T-helper 2 cell (primary cell): ENCODE data around the gene SYT6.
A peak's percentile ranks its signal among the peaks of the same experiment; 100 is the strongest.
"Not testable (repeated sequence)": the region's sequence is repeated elsewhere in the genome, so short reads cannot be mapped to it uniquely, and the experiment has no call there.

Source experiments
- DNase-seq, 5 experiments: peaks; one replicate each; pipeline versions ENCODE4 v3.0.0 to v3.0.0-alpha.2; 2012 to 2022

SYT6 gene

DNA sequence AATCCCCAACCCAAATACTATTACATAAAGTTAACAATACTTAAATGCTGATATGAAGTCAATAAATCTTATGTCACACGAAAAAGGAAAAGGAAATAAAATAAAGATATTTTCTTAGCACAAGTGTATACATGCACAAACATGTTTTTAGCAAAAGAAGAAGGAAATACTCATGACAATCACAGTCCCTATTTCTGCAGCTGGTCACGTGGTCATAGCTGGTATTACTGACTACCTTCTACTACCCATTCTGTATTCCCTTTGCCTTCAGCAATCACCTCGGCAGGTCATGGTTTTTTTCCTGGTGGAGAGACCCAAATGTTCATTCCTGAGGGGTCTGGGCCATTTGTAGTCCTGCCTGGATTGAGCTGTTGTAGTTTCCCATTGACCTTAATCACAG is 88.0 kb downstream of the SYT6 start:
- not testable (repeated sequence) for DNase-seq

DNA sequence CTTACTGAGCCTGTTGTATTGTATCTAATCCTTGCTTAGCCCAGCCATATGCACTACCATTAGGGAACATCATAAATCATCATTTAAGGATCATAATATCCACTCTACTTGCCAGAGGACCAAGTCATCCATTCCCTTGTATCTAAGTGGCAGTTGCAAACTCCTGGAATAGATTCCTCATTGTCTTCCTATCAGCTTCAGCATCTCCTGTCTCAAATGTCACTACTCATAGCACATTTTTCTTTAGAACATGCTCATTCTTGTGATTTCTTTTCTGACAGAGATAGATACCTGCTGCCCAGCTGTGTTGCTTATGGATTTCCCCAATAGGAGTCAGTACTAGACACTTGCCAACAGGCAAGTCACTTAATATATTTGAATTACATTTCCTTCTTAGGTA is 90.1 kb downstream of the SYT6 start:
- DNase-seq, result no peak

DNA sequence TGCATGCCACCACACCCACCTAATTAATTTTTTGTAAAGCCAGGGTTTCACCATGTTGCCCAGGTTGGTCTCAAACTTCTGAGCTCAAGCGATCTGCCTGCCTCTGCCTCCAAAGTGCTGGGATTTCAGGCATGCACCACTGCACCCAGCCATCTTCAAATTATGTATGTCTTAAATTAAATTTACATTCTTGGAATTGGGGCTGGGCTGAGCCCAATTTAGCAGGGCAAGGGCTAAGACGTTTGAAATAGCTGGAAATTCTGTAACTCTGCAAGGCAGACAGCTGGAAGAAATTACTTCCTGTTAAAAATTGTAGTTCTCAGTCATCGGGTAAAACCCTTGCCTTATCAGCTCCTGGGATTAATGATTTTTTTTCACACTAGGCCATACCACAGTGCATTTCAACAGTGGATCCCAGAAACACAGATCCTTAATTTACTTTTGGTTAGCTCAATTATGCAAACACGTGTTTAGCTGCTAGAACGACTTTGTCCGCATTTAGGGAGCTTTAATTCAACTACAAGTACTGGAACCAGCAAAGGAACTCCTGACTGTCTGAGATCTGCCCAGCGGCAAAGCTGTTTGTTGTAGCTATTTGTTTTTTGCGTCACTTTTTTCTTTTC is 91.1 kb downstream of the SYT6 start:
- DNase-seq, result no peak

DNA sequence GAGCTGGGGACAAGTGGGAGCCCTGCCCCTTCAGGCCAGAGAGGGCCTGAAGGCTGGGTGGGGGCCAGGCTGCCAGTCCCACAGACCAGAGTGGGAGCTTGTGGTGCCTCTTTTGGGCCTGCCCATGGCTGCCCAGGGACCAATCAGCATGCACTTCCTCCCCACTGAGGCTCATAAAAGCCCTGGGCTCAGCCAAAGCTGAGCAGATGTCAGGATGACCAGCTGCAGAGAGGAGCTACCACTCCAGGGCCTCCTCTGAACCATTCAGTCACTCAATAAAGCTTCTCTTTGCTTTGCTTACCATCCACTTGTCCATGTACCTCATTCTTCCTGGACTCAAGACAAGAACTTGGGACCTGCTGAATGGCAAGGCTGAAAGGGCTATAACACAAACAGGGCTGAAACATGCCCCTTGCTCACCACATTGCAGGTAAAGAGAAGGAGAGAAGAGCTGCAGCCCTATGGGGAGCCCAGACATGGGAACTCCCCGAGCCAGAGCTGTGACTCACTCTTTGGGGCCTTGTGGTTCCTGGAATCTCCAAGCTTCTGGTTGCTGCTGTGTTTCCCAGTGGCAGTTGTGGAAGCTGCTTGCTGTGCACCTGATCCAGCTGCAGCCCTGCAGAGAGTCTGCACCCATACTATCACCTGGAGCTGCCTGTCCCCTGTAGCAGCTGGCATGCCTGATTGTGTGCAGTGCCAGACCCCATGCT is 92.4 kb downstream of the SYT6 start:
- DNase-seq, result no peak

DNA sequence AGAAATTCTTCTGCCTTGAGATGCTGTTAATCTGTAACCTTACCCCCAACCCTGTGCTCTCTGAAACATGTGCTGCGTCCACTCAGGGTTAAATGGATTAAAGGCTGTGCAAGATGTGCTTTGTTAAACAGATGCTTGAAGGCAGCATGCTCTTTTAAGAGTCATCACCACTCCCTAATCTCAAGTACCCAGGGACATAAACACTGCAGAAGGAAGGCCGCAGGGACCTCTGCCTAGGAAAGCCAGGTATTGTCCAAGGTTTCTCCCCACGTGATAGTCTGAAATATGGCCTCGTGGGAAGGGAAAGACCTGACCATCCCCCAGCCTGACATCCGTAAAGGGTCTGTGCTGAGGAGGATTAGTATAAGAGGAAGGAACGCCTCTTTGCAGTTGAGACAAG is 95.4 kb downstream of the SYT6 start:
- not testable (repeated sequence) for DNase-seq

DNA sequence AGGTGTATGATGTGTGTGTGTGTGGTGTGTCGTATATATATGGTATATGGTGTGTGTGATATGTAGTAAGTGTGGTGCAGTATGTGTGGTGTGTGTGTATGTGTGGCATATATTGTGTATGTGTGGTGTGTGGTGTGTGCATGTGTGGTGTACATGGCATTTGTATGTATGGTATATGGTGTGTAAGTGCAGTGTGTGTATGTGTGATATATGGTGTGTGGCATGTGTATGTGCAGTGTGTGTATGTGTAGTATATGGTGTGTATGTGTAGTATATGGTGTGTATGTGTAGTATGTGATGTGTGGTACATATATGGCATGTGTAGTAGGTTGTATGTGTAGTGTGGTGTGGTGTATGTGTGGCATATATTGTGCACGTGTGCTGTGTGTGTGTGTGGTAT is 99.5 kb downstream of the SYT6 start:
- no peak for DNase-seq

DNA sequence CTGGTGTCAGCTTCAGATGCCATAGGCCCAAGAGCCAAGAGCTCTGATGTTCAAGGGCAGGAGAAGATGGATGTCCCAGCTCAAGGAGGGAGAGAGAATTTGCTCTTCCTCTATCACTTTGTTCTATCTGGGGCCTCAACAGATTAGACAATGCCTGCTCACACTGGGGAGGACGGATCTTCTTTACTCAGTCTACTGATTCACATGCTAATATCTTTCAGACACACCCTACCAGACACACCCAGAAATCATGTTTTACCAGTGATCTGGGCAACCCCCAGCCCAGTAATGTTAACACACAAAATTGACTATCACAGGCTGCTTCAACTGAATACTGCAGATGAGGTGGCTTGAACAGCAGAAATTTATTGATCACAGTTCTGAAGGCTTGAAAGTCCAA is 105.4 kb downstream of the SYT6 start:
- DNase-seq, result no peak

DNA sequence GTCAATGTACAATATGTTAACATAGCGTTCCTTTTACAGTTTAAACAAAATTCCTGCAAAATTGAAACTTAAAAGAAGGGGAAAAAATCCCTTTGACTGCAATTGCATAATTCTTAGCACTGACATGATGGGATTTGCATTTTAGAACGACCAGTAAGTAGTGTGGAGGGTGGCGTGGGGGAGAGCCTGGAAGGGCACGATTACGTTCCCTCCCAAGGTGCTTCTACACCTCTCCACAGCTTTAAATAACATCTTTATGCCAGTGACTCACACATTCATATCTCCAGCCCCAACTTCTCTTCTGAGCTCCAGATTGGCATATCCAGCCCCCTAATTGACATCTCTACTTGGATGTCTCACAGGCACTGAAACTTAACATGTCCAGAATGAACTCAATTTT is 110.1 kb downstream of the SYT6 start:
- DNase-seq, result no peak

DNA sequence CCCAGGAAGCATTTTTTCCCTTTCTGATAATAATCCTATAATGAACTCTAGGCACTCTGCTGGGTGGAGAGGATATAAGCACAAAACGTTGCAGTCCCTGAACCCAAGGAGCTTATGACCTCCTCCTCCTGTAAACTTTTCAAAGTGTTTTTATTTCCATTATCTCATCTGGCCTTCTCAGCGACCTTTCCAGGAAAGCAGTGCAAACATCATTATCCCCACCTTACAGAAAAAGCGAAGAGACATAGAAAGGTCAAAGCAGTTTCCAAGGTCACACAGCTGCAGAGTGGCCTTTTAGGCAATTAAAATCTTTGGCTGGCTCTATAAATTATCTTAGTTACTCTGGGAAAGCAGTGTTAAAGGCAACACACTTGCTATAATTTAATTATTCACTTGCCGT is 110.6 kb downstream of the SYT6 start:
- DNase-seq, result no peak

DNA sequence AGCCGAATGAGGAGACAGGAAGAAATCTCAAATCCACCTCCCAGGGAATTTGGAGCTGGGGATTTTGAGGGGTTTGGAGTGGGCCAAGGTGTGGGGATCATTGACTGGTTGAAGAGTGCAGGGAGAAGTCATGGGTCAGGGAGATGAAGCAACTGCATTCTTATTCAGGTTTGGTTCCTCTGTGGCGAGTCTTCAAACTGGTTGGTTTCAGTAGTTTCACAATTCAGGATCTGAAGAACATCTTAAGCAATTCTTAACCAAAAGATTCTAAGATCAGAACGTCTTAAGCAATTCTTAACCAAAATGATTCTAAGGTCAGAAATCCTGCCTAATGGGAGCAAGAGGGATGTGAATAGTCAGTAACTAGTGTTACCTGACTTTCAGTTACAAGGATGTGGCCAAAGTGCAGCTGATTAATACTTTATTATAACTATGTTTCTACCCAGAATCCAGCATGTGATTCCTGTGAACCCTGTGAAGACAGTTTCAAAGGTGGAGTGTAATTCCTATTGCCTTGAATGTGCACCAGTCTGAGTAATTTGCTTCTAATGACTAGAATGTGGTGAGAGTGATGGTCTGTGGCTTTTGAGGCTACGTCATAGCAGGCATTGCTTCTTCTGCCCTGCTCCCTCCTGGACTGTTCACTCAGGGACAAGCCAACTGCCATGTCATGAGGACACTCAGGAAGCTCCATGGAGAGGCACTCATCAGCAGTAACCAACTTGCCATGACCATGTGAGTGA is 113.2 kb downstream of the SYT6 start:
- DNase-seq, result peak in 1 of 5 experiments; percentile 8
